Colonic mucosa (tissue), 4 donors: ENCODE results near the gene RASA1. TPM values are rescaled to one million over a fixed set of nuclear protein-coding genes. Genes with fewer than 3 reads are reported as not detected.
A peak's percentile ranks its signal among the peaks of the same experiment; 100 is the strongest.

Experiments used
- DNase-seq: peaks from one replicate; pipeline ENCODE4 v3.0.0-alpha.2; 2020
- H3K27ac ChIP-seq: fragments of 200-600 bp; one replicate; pipeline ENCODE4 v1.8.0; 2021
- H3K27me3 ChIP-seq: fragments of 200-600 bp; one replicate; pipeline ENCODE4 v1.8.0; 2021
- H3K36me3 ChIP-seq: fragments of 200-600 bp; one replicate; pipeline ENCODE4 v1.8.0; 2021
- H3K4me1 ChIP-seq: fragments of 200-600 bp; one replicate; pipeline ENCODE4 v1.8.0; 2021; ENCODE audit warnings: mild to moderate bottlenecking
- H3K4me3 ChIP-seq: fragments of 200-600 bp; one replicate; pipeline ENCODE4 v1.8.0; 2021
- H3K9ac ChIP-seq, 2 donors: one replicate each; pipeline ENCODE4 v1.7.0; 2013; ENCODE audit warnings: control low read depth in 2 of 2, low read depth in 2 of 2, low read length in 2 of 2
- H3K9me3 ChIP-seq: fragments of 200-600 bp; one replicate; pipeline ENCODE4 v1.8.0; 2021
- intact Hi-C: fragments of 100-400 bp; cut with DNase I; formaldehyde crosslinking; loops from one replicate; pipeline ENCODE4 v1.14.1; 2022
- total RNA-seq, 2 donors: library from RNA; stranded (reverse); fragmentation: NEBNext Ultra II Directional in 1 of 2; extraction: Animal tissue kit (Norgen Biotek cat#: 25700) in 1 of 2; gene quantifications; one replicate each; pipeline ENCODE4 v1.2.1, GENCODE V29; 2021
- TF ChIP-seq, protein P1 (sequence below): fragments of 200-600 bp; IDR thresholded peaks from one replicate; pipeline ENCODE4 v1.8.0; 2022; ENCODE audit warnings: antibody characterized with exemption, mild to moderate bottlenecking
- donor health status: healthy.
- donor health status: DM: no; HTN: no; CAD: no.
- donor health status: DM: no; HTN: no; CAD: no.

The RASA1 gene
- total RNA-seq, 2 donors from 2014 or later: 24.1 to 28.8 TPM

DNA sequence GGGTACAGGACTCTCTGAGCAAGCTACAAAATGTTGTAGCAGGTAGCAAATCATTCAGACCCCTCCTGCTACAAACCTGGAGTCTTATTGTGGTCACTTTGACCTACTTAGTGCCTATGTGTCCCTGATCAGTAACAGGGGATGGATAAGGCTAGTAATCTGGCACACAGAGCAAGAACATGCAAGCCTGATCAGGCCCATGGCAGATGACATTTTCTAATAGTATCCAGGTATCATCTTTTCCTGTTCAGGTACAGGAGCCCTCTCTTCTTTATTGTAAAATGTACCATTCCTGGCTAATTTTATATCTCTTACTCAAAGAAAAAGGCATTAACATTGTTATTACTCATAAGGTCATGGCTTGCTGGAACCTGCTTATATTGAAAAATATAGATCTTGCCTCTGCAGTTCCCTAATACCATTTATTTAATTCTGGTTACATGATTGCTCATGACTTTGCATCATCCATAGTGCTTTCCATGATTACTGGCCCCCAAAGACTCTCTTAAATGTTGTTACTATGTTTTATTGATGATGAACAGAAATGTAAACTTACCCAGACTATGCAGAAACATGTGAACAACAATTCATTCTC is 163.3 kb downstream of the RASA1 start:
- TF ChIP-seq, protein P1, sequence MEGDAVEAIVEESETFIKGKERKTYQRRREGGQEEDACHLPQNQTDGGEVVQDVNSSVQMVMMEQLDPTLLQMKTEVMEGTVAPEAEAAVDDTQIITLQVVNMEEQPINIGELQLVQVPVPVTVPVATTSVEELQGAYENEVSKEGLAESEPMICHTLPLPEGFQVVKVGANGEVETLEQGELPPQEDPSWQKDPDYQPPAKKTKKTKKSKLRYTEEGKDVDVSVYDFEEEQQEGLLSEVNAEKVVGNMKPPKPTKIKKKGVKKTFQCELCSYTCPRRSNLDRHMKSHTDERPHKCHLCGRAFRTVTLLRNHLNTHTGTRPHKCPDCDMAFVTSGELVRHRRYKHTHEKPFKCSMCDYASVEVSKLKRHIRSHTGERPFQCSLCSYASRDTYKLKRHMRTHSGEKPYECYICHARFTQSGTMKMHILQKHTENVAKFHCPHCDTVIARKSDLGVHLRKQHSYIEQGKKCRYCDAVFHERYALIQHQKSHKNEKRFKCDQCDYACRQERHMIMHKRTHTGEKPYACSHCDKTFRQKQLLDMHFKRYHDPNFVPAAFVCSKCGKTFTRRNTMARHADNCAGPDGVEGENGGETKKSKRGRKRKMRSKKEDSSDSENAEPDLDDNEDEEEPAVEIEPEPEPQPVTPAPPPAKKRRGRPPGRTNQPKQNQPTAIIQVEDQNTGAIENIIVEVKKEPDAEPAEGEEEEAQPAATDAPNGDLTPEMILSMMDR: no peak
- Histone ChIP-seq H3K9me3 (no peaks in the 10 kb centered on the region), H3K27ac (no peak overlapping the region), H3K36me3 (no peaks in the 10 kb centered on the region), H3K4me1 (no peaks in the 10 kb centered on the region), H3K9ac (no peak overlapping the region), H3K27me3 (no peaks in the 10 kb centered on the region), H3K4me3 (no peak overlapping the region)
- intact Hi-C loops: no loop called here
- DNase-seq: no peak

DNA sequence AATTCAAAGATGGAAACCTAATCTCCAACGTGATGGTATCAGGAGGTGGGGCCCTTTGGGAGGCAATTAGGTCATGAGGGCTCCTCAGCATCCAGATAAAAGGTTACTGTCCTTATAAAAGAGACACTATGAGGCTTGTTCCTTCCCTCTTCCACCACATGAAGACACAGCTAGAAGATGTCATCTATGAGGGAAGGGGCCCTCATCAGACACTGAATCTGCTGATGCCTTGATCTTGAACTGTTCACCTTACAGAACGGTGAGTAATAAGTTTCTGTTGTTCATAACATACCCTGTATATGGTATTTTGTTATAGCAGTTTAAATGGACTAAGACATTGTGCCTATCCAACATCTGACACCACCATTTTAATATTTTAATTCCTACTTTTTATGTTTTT is 164.8 kb downstream of the RASA1 start:
- Histone ChIP-seq H3K27ac (no peak overlapping the region), H3K4me3 (no peak overlapping the region)

DNA sequence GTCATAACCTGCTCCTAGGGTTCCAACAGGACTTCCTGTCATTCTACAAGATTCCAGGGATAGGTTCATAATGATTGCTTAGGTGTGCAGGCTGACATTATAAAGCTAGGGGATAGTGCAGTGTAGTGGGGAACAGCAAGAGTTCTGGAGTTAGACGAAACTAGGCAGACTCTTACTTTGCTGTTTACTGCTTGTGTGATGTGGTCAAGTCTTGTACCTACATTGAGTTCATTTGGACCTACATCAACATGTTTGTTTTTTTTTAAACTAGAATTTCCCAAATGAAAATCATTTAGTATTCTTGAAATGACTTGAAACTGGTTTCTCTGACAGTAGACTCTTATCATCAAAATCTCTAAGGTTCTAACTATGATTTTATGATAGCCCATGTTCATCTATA is 166.3 kb downstream of the RASA1 start:
- H3K27ac ChIP-seq: peak overlapping the region; percentile 53

More for the DNA sequence above, 164.8 kb downstream of the RASA1 start:
- Histone ChIP-seq H3K9ac (no peak overlapping the region), H3K4me1 (no peaks in the 10 kb centered on the region), H3K27me3 (no peaks in the 10 kb centered on the region), H3K36me3 (no peaks in the 10 kb centered on the region), H3K9me3 (no peaks in the 10 kb centered on the region)
- TF ChIP-seq, protein P1: no peak
- intact Hi-C loops: no loop called here
- no peak for DNase-seq

DNA sequence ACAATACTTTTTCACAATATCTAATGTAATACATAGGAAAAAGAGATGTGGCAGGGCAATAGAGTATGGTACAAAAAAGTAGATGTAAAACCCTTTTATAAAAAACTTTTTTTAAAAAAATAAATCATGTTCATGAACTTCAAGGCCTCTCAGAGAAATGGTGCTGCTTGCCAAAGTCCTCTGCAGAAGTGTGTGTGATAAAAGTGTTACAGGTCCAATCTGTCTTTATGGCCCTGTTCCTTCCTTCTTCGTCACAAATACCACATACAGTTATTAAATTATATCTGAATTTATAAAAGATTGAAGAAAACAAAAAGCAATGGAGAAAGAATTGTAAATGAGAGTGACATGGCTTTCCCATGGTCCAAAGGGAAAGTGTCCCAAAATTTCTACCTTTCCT is 166.8 kb downstream of the RASA1 start:
- no peaks in the 10 kb centered on the region for H3K9me3 ChIP-seq
- DNase-seq: peak; percentile 29

More for the DNA sequence above, 166.3 kb downstream of the RASA1 start:
- no peaks in the 10 kb centered on the region for H3K9me3 ChIP-seq
- no peak overlapping the region for H3K4me3 ChIP-seq
- TF ChIP-seq, protein P1: no peak
- intact Hi-C loops: no loop called here
- no peak overlapping the region for H3K9ac ChIP-seq
- DNase-seq: no peak
- H3K27me3 ChIP-seq: no peaks in the 10 kb centered on the region
- H3K4me1 ChIP-seq: no peaks in the 10 kb centered on the region
- no peaks in the 10 kb centered on the region for H3K36me3 ChIP-seq

DNA sequence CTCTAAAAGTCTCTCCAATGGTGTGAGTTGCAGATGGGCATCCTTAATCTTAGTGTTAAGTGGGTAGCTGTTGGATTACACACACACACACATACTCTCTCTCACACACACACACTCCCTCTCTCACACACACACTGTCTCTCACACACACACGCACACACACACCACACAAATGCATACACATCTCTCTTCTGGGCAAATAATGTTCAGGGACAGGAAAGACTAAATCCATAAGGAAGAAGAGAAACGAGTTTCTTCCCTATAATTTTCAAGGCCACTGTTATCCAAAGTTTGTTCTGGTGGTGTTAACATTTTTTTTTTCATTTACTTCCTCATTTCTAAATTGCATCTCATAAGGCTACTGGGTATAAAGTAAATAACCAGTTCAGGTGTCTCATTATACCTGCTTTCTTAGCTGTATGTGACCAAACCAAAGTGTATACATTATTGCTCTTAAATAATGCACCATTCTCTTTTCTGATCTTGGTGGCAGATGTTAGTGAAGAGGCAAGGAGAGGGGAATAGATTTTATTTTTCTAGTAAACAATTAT is 167.5 kb downstream of the RASA1 start:
- H3K9ac ChIP-seq: no peak overlapping the region
- DNase-seq: peak; percentile 24
- intact Hi-C loops: no loop called here
- no peaks in the 10 kb centered on the region for H3K4me1 ChIP-seq
- H3K27me3 ChIP-seq: no peaks in the 10 kb centered on the region
- no peaks in the 10 kb centered on the region for H3K36me3 ChIP-seq
- H3K9me3 ChIP-seq: no peaks in the 10 kb centered on the region
- H3K4me3 ChIP-seq: no peak overlapping the region
- TF ChIP-seq, protein P1: no peak
- H3K27ac ChIP-seq: peak overlapping the region; percentile 53

More for the DNA sequence above, 166.8 kb downstream of the RASA1 start:
- Histone ChIP-seq H3K27ac (peak overlapping the region; percentile 53), H3K4me1 (no peaks in the 10 kb centered on the region), H3K36me3 (no peaks in the 10 kb centered on the region), H3K27me3 (no peaks in the 10 kb centered on the region), H3K4me3 (no peak overlapping the region), H3K9ac (no peak overlapping the region)
- TF ChIP-seq, protein P1: no peak
- intact Hi-C loops: no loop called here
